MM.1S (cell line): Measurements from ENCODE around the gene MYBL2.

Source experiments
- DNase-seq: peaks from one replicate; pipeline ENCODE4 v3.0.0-alpha.2; 2015
- H2AFZ ChIP-seq: fragments of 300-600 bp; sonication (generic); 2 replicates; pipeline ENCODE4 v1.6.0; 2016; ENCODE audit warnings: antibody characterized with exemption, low read length
- H3F3A ChIP-seq: fragments of 300-600 bp; sonication (generic); 2 replicates; pipeline ENCODE4 v1.6.1; 2016; ENCODE audit warnings: mild to moderate bottlenecking, antibody characterized with exemption, low read length, moderate library complexity, mixed read lengths; ENCODE audit not compliant: insufficient read depth
- H3K27ac ChIP-seq: fragments of 300-600 bp; sonication (generic); 2 replicates; pipeline ENCODE4 v1.5.1; 2016; ENCODE audit warnings: mild to moderate bottlenecking, low read length
- H3K27me3 ChIP-seq: fragments of 300-600 bp; sonication (generic); replicated peaks from 2 replicates; pipeline ENCODE4 v1.6.0; 2016; ENCODE audit warnings: low read length; ENCODE audit not compliant: insufficient read depth
- H3K36me3 ChIP-seq: fragments of 300-600 bp; sonication (generic); replicated peaks from 2 replicates; pipeline ENCODE4 v1.6.1; 2016; ENCODE audit warnings: mild to moderate bottlenecking, low read length, mixed read lengths; ENCODE audit not compliant: insufficient read depth
- H3K4me1 ChIP-seq: fragments of 300-600 bp; sonication (generic); 2 replicates; pipeline ENCODE4 v1.6.1; 2016; ENCODE audit warnings: low read length, mixed read lengths
- H3K4me2 ChIP-seq: fragments of 300-600 bp; sonication (generic); 2 replicates; pipeline ENCODE4 v1.6.0; 2016; ENCODE audit warnings: low read depth, low read length
- H3K4me3 ChIP-seq: fragments of 300-600 bp; sonication (generic); 2 replicates; pipeline ENCODE4 v1.5.1; 2016; ENCODE audit warnings: low read length, mixed read lengths
- H3K79me2 ChIP-seq: fragments of 300-600 bp; sonication (generic); 2 replicates; pipeline ENCODE4 v1.6.1; 2016; ENCODE audit warnings: mixed run types, low read length, mixed read lengths
- H3K9ac ChIP-seq: fragments of 300-600 bp; sonication (generic); 2 replicates; pipeline ENCODE4 v1.6.1; 2016; ENCODE audit warnings: low read length, mixed read lengths
- H3K9me2 ChIP-seq: fragments of 300-600 bp; sonication (generic); replicated peaks from 2 replicates; pipeline ENCODE4 v1.6.1; 2016; ENCODE audit warnings: mild to moderate bottlenecking, low read length, mixed read lengths; ENCODE audit not compliant: insufficient read depth
- H3K9me3 ChIP-seq: fragments of 300-600 bp; sonication (generic); replicated peaks from 2 replicates; pipeline ENCODE4 v1.6.1; 2016; ENCODE audit warnings: mild to moderate bottlenecking, low read length, mixed read lengths; ENCODE audit not compliant: insufficient read depth
- H4K20me1 ChIP-seq: fragments of 300-600 bp; sonication (generic); 2 replicates; pipeline ENCODE4 v1.6.1; 2016; ENCODE audit warnings: mild to moderate bottlenecking, low read length, moderate library complexity, mixed read lengths; ENCODE audit not compliant: insufficient read depth
- CTCF ChIP-seq: fragments of 300-600 bp; sonication (generic); IDR thresholded peaks from 2 replicates; pipeline ENCODE4 v1.5.1; 2016; ENCODE audit warnings: antibody characterized with exemption, low read length, mixed read lengths
- EZH2 ChIP-seq: fragments of 300-600 bp; sonication (generic); optimal IDR thresholded peaks from 2 replicates; pipeline ENCODE3; 2017; ENCODE audit warnings: low read depth, mild to moderate bottlenecking, antibody characterized with exemption, low read length, mixed read lengths
- EZH2phosphoT487 ChIP-seq: fragments of 300-600 bp; sonication (generic); IDR thresholded peaks from 2 replicates; pipeline ENCODE4 v1.6.1; 2018; ENCODE audit warnings: antibody characterized with exemption, low read length

The MYBL2 gene

GRCh38 chr20:43749734-43750294, 82.9 kb downstream of the MYBL2 start:
- Histone ChIP-seq H3K9ac (peak overlapping the region; percentile 73), H2AFZ (peak overlapping the region; percentile 55), H3K9me2 (no peaks in the 10 kb centered on the region), H3K79me2 (no peaks in the 10 kb centered on the region), H3K4me3 (no peak overlapping the region), H3K27me3 (no peaks in the 10 kb centered on the region), H3K4me2 (peak overlapping the region; percentile 23; the same call in 1 of the 2 replicates), H3K27ac (peak overlapping the region; percentile 99; the same call in 1 of the 2 replicates), H3F3A (peaks cover 31% of the 10 kb centered on the region), H3K4me1 (peaks cover 37% of the 10 kb centered on the region), H3K36me3 (no peaks in the 10 kb centered on the region), H3K9me3 (no peaks in the 10 kb centered on the region), H4K20me1 (no peaks in the 10 kb centered on the region)
- TF ChIP-seq EZH2phosphoT487 (no peak), EZH2 (no peak), CTCF (peak; percentile 98)
- DNase-seq, result peak; percentile 73

GRCh38 chr20:43750774-43751166, 83.9 kb downstream of the MYBL2 start:
- Histone ChIP-seq H3K9ac (peak overlapping the region; percentile 73), H3K4me2 (peak overlapping the region; percentile 23; the same call in 1 of the 2 replicates), H2AFZ (no peak overlapping the region), H3K4me3 (no peak overlapping the region), H3K9me2 (no peaks in the 10 kb centered on the region), H4K20me1 (no peaks in the 10 kb centered on the region), H3K9me3 (no peaks in the 10 kb centered on the region), H3K36me3 (no peaks in the 10 kb centered on the region), H3F3A (peaks cover 31% of the 10 kb centered on the region), H3K79me2 (no peaks in the 10 kb centered on the region), H3K27ac (peak overlapping the region; percentile 99), H3K4me1 (peaks cover 37% of the 10 kb centered on the region), H3K27me3 (no peaks in the 10 kb centered on the region)
- TF ChIP-seq CTCF, result no peak
- no peak for TF ChIP-seq EZH2phosphoT487
- no peak for TF ChIP-seq EZH2
- no peak for DNase-seq

- peaks cover 37% of the 10 kb centered on the region for H3K4me1 ChIP-seq
- H3K36me3 ChIP-seq, result no peaks in the 10 kb centered on the region
- peak overlapping the region; percentile 45 for H2AFZ ChIP-seq
- H4K20me1 ChIP-seq, result no peaks in the 10 kb centered on the region
- H3K9me3 ChIP-seq, result no peaks in the 10 kb centered on the region
- H3K9ac ChIP-seq, result peak overlapping the region; percentile 73
- H3K79me2 ChIP-seq, result no peaks in the 10 kb centered on the region
- peak overlapping the region; percentile 76 for H3K4me2 ChIP-seq
- H3F3A ChIP-seq, result peaks cover 31% of the 10 kb centered on the region
- H3K27ac ChIP-seq, result peak overlapping the region; percentile 99
- peak; percentile 33 for TF ChIP-seq CTCF
- TF ChIP-seq EZH2phosphoT487, result no peak
- H3K9me2 ChIP-seq, result no peaks in the 10 kb centered on the region
- DNase-seq, result peak; percentile 97
- H3K4me3 ChIP-seq, result peak overlapping the region; percentile 16; the same call in 1 of the 2 replicates
- H3K27me3 ChIP-seq, result no peaks in the 10 kb centered on the region
Observed at GRCh38 chr20:43751167-43752050, 84.5 kb downstream of the MYBL2 start.
